Breast epithelium (tissue), 4 donors: ENCODE data around the gene HOXB13. TPM values are rescaled to one million over a fixed set of nuclear protein-coding genes. Genes with fewer than 3 reads are reported as not detected.

Experiments
- DNase-seq, 2 donors: peaks; one replicate each; pipeline ENCODE4 v3.0.0-alpha.2; 2019; ENCODE audit warnings: low spot score in 2 of 2
- H3K27ac ChIP-seq, 2 donors: fragments of 200-600 bp; sonication (generic) in 1 of 2; one replicate each; pipeline ENCODE4 v1.5.1; 2016 to 2019; ENCODE audit warnings: mild to moderate bottlenecking in 1 of 2
- H3K27me3 ChIP-seq, 2 donors: fragments of 200-600 bp; sonication (generic) in 1 of 2; one replicate each; pipeline versions ENCODE4 v1.5.1 to v1.6.0; 2017 to 2019; ENCODE audit warnings: control low read depth in 1 of 2, mild to moderate bottlenecking in 1 of 2
- H3K36me3 ChIP-seq: fragments of 200-600 bp; one replicate; pipeline ENCODE4 v1.5.1; 2019
- H3K4me1 ChIP-seq, 2 donors: fragments of 200-600 bp; sonication (generic); one replicate each; pipeline ENCODE4 v1.5.1; 2016 to 2019; ENCODE audit warnings: control low read depth in 1 of 2
- H3K4me3 ChIP-seq, 3 donors: fragments of 200-600 bp; sonication (generic); 1 replicate in 2 of 3; 2 replicates in 1 of 3; pipeline ENCODE4 v1.5.1; 2016 to 2019; ENCODE audit warnings: mild to moderate bottlenecking in 3 of 3, moderate library complexity in 2 of 3
- H3K9me3 ChIP-seq, 2 donors: fragments of 200-600 bp; sonication (generic) in 1 of 2; one replicate each; pipeline ENCODE4 v1.5.1; 2016 to 2019; ENCODE audit warnings: control low read depth in 1 of 2
- CTCF ChIP-seq, 3 donors: fragments of 450-650 bp; IDR thresholded peaks; one replicate each; pipeline ENCODE4 v1.5.1; 2016 to 2017; ENCODE audit warnings: antibody characterized with exemption in 3 of 3, mild to moderate bottlenecking in 3 of 3, moderate library complexity in 3 of 3
- POLR2A ChIP-seq: fragments of 450-650 bp; IDR thresholded peaks from one replicate; pipeline ENCODE4 v1.6.1; 2016; ENCODE audit warnings: antibody characterized with exemption, mild to moderate bottlenecking, moderate library complexity
- POLR2AphosphoS5 ChIP-seq, 3 donors: sonication (generic); formaldehyde crosslinking; IDR thresholded peaks; one replicate each; pipeline ENCODE4 v1.6.1; 2017; ENCODE audit warnings: antibody characterized with exemption in 3 of 3
- intact Hi-C: fragments of 100-400 bp; cut with DNase I; formaldehyde crosslinking; loops from one replicate; pipeline ENCODE4 v1.15.1; 2023; ENCODE audit warnings: low total_unique reads
- total RNA-seq, 3 donors: library from RNA; depleted of rRNA; stranded (reverse); fragments of >200 nt; gene quantifications; one replicate each; pipeline ENCODE4 v1.1.0, GENCODE V29; 2016

The HOXB13 gene
- total RNA-seq, 3 donors from 2014 or later = 0.16 TPM; not detected in 2

GRCh38 chr17:48748718-48749566 is 20.4 kb upstream of the HOXB13 start:
- Histone ChIP-seq H3K27me3 (peaks cover 14 to 100% of the 10 kb centered on the region in 2 donors), H3K9me3 (no peaks in the 10 kb centered on the region)
- no peak for TF ChIP-seq POLR2AphosphoS5 (IDR thresholded peaks at IDR 0.05)
- no peak for TF ChIP-seq CTCF (IDR thresholded peaks at IDR 0.05)
- no peak for TF ChIP-seq POLR2A

GRCh38 chr17:48747445-48748363 is 19.2 kb upstream of the HOXB13 start:
- Histone ChIP-seq H3K9me3 (no peaks in the 10 kb centered on the region), H3K27ac (no peak overlapping the region), H3K4me3 (no peak overlapping the region), H3K4me1 (no peaks in the 10 kb centered on the region), H3K36me3 (no peaks in the 10 kb centered on the region), H3K27me3 (peaks cover 15 to 100% of the 10 kb centered on the region in 2 donors)
- no peak for TF ChIP-seq CTCF (IDR thresholded peaks at IDR 0.05)
- no peak for TF ChIP-seq POLR2A
- no peak for TF ChIP-seq POLR2AphosphoS5 (IDR thresholded peaks at IDR 0.05)
- intact Hi-C loops = no loop called here
- no peak for DNase-seq

More at GRCh38 chr17:48748718-48749566, 20.4 kb upstream of the HOXB13 start:
- Histone ChIP-seq H3K36me3 (no peaks in the 10 kb centered on the region), H3K27ac (no peak overlapping the region), H3K4me1 (no peaks in the 10 kb centered on the region), H3K4me3 (no peak overlapping the region)
- intact Hi-C loops = no loop called here
- DNase-seq = no peak

- no peak for DNase-seq
- intact Hi-C loops = no loop called here
- no peaks in the 10 kb centered on the region for H3K4me1 ChIP-seq
- TF ChIP-seq POLR2A (no peak), CTCF (IDR thresholded peaks at IDR 0.05) (no peak), POLR2AphosphoS5 (IDR thresholded peaks at IDR 0.05) (no peak)
- H3K9me3 ChIP-seq = no peaks in the 10 kb centered on the region
- H3K36me3 ChIP-seq = no peaks in the 10 kb centered on the region
- H3K27me3 ChIP-seq = peaks cover 12 to 100% of the 10 kb centered on the region in 2 donors
- no peak overlapping the region for H3K27ac ChIP-seq
- H3K4me3 ChIP-seq = no peak overlapping the region
These were observed 18.4 kb upstream of the HOXB13 start for GRCh38 chr17:48746916-48747444.

GRCh38 chr17:48745381-48746275 is 17.1 kb upstream of the HOXB13 start:
- Histone ChIP-seq H3K4me1 (no peaks in the 10 kb centered on the region), H3K9me3 (no peaks in the 10 kb centered on the region), H3K36me3 (no peaks in the 10 kb centered on the region), H3K4me3 (no peak overlapping the region), H3K27ac (no peak overlapping the region), H3K27me3 (peaks cover 12 to 100% of the 10 kb centered on the region in 2 donors)
- TF ChIP-seq POLR2AphosphoS5 (IDR thresholded peaks at IDR 0.05) = no peak
- TF ChIP-seq POLR2A = no peak
- TF ChIP-seq CTCF (IDR thresholded peaks at IDR 0.05) = no peak
- intact Hi-C loops = no loop called here
- no peak for DNase-seq
